Brain pericyte (primary cell): Measurements from ENCODE around the gene KRTAP1-4.
"Not testable (repeated sequence)": the region's sequence is repeated elsewhere in the genome, so short reads cannot be mapped to it uniquely, and the experiment has no call there.

Experiments
- DNase-seq: peaks from one replicate; pipeline ENCODE4 v3.0.0-alpha.2; 2012; ENCODE audit warnings: low read depth, low spot score

KRTAP1-4 gene, protein sequence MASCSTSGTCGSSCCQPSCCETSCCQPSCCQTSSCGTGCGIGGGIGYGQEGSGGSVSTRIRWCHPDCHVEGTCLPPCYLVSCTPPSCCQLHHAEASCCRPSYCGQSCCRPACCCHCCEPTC

DNA sequence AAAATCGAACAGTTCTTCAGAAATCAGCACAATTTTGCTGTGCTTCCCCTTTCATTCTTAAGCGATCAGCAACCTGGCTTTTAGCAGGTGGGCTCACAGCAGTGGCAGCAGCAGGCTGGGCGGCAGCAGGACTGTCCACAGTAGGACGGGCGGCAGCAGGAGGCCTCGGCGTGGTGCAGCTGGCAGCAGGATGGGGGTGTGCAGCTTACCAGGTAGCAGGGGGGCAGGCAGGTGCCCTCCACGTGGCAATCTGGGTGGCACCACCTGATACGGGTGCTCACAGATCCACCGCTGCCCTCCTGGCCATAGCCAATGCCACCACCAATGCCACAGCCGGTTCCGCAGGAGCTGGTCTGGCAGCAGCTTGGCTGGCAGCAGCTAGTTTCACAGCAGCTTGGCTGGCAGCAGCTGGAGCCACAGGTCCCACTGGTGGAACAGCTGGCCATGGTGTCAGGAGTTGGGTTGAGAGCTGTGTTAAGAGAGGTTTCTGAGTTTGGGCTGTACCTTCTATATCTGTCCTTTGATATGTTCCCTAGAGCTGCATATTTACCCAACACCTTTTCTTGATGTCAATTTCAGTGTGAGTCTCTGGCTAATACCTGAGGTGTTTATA is at the start of gene KRTAP1-4:
KRTAP1-4 (minus strand) TSS at position 563 of the 613 bp plus-strand sequence; CDS start at position 446, 117 bp downstream.
- DNase-seq = no peak

DNA sequence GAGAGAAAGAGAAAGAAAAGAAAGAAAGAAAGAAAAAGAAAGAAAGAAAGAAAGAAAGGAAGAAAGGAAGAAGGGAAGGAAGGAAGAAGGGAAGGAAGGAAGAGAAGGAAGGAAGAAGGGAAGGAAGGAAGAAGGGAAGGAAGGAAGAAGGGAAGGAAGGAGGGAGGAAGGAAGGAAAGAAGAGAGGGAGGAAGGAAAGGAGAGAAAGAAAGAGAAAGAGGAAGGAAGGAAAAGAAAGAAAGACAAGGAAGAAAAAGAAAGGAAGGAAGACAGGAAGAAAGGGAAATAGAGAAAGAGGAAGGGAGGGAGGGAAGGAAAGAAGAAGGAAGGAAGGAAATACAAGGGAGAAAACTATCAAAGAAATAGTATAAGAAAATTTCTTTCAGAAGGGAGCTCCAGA is 46.8 kb upstream of the KRTAP1-4 start:
- DNase-seq = no peak

DNA sequence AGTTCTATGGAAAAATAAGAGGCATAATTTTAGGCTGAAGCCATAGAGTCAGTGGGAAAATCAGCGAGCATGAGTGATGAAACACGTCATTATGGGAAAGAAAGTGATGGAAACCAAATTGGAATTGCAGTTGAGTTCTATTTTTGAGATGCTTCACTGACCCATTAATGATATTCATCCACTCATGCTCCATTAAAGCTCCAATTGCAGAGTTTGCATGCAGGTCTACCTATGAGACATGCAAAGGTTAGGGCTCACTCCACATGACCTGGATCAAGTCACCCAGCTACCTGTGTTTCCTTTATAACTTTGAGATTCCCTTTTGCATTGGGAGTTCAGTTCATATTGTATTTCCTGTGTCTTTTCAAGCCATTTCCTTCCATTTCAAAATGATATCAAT is 43.7 kb upstream of the KRTAP1-4 start:
- DNase-seq = no peak

DNA sequence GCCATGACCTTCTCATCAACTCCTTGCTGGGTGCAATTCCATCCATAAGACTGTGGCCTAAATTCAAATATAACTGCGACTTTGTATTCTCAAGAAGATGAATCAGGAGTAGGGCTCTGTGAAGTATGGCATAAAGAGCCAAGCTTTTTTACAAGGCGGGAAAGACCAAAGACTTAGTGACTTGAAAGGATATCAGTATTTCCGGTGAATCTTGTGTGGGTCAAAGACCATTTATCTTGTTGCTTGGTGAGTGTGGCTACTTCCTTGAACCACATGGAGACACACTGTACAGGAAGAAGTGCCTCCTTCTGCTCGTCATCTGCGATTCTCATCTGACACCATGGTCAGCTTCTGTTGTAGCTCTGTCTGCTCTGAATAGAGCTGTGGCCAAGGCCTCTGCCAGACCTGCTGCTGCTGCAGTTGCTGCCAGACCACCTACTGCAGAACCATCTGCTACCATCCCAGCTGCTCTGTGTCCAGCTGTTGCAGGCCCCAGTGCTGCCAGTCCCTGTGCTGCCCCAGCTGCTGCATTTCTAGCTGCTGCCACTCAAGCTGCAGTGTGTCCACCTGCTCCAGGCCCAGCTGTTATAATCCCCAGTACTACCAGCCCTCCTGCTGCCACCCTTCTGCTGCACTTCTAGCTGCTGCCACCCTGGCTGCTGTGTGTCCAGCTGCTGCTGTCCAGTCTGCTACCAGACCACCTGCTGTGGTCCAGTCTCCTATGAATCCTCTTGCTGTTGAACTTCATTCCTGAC is 41.8 kb upstream of the KRTAP1-4 start:
- no peak for DNase-seq

DNA sequence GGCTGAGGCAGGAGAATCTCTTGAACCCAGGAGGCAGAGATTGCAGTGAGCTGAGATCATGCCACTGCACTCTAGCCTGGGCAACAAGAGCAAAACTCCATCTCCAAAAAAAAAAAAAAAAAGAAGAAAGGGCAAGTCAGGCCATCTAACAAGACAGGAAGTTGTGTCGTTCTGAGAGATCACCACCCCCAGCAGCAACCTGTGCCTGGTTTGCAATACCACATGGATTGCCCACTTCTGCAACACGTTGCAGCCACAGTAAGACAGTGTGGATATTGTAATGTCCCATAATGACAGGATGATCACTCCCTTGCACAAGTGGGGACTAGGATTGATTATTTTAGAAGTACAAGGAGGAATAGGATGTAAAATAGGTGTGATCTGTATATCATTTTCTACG is 39.0 kb upstream of the KRTAP1-4 start:
- DNase-seq = no peak

DNA sequence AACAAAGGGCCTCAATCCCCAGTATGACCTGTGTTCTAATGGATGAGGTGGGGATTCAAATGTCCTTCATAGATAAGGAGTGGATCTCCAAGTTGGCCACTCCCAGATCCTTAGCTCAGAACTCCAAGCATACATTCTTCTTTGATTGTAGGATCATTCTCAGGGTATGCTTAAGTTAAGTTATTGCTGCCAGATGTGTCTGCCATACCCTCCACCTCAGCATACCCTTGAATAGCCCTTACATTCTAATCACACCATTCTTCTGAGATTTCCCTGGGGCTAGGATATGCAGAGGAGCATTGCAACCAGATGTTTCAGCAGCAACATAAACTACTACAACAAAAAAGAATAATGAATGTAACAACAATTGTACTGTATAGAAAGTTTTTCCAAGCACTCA is 37.3 kb upstream of the KRTAP1-4 start:
- no peak for DNase-seq

DNA sequence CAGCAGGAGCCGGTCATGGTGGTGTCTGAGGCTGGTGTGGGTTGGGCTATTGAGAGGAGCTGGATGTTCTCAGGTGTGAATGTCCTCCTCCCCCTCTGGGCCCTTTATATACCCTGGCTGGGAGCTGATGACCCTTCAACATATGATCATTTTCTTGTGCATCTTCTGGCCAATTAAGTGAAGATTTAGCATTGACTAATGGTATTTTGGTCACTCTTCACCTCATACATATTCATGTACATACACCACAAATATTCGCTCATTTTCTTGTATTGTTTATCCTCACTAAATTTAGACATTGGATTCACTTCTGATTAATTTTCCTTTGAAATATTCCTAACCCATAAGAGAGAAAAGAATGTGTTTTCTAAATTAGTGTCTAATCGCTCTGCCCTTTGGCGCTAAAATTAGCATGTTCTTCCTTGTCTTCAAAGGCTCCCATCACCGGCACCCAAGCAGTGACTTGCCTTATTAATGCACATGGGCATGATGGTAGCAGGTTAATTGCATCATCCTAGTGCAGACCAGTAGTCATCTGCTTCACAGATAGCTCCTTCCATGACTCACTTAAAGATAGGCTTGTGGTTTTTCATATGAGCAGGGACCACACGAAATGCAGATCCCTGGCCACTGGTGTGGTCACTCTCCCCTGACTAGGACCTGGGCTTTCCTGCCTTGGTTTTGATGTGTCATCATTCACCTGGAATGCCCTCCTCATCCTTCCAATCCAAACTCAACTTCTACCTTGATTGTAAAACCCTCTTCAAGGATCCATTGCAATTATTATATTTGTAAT is 36.0 kb upstream of the KRTAP1-4 start, which contains the start of gene KRTAP2-4:
KRTAP2-4 (minus strand) TSS at position 51 of the 796 bp plus-strand sequence; CDS start at position 17, 34 bp downstream.
- no peak for DNase-seq

DNA sequence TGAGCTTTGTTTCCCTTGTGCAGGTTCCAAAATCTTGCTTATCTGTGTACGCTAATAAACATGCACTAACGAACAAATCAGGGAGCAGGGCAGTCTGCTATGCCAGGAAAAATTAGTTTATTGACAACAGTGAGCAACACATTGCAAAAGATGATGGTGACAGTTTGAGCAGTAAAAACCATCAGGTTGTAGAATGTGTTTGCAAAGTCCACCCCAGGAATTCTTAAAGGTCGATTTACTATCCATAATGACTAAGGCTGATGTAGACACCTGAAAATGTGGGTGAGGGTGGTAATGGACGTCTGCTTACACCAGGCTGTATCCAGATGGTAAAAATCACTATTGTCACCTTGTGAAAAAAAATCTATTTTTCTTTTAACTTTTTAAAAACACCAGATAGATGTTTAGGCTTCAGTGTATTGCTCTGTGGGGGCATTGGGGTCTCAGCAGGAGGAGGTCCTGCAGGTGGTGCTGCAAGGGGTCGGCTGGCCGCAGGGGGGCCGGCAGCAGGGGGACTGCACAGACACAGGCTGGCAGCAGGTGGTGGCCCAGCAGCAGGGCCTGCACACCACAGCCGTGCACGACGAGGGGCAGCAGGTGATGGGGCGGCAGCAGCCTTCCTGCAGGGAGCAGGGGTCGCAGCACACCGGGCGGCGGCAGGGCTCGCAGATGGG is 35.2 kb upstream of the KRTAP1-4 start:
- DNase-seq = not testable (repeated sequence)

DNA sequence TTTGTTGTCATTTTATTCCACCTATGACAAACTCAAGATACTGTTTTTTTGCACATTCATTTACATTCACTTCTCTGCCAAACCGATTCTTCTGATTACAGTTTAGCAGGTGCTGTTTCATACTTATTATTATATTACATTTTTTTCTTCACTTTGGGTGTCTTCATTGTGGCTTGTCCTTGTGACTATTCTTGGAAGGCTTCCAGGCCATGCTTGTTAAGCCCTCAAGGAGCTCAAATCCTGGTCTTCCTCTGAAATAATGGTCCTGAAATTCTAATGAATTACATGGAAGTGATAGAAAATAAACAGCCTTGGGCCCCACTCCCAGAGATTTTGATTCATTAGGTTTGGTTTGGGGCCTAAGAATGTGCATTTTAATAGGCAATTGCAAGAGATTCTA is 34.3 kb upstream of the KRTAP1-4 start:
- DNase-seq = no peak

DNA sequence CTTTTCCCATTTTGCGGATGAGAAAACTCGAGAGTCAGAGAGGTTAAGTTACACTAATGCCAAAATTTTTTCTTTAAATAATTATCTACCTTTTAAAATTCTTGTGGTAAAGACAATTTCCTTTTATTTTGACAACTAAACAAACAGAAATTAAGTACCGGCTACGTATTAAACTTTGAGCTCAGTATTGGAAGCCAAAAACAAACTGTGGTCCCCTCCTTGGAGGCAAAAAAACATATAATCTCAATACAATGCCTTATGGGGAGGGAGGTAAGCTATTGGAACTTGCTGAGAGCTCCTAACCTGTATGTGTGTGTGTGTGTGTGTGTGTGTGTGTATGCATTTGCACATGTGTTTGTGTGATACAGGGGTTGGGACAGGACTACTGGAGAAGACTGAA is 33.5 kb upstream of the KRTAP1-4 start:
- no peak for DNase-seq

DNA sequence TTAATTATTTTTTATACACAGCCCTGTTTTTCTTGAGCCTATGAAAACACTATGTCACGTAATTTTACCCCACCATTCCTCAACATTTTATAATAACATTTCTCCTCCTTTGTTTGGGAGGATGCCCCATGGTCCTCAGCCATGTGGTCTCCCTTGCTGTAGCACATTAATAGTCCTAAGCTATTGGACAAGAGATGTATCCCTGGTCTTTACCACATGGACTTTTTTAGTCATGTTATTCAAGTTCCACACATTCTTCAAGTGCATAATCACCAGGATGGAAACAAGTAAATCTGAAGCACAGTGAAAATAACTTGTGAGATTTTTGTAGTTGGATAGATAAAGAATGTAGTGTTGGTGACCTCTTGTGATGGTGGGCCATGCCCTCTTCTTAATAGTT is 32.0 kb upstream of the KRTAP1-4 start:
- no peak for DNase-seq

DNA sequence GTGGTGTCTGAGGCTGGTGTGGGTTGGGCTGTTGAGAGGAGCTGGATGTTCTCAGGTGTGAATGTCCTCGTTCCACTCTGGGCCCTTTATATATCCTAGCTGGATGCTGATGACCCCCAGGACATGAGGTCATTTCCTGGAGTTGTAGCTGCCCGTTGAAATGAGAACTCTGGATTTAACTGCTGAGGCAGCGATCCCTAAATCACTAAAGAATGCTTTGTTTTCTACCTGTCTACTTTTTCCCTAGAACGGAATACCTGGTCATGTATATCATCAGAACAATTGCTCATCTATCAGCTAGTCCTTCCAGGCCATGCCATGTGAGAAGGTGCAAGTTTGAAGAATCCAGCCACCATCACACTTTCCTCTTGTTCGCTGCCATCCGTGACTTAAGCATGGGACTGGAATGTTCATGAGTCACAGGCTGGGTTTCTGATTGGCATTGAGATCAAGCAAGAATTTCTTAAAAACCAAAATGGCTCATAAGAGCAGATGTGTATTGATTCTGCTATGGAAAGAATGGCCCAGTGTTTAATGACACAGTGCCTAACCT is 30.1 kb upstream of the KRTAP1-4 start, which contains the start of gene KRTAP2-3:
KRTAP2-3 (minus strand) TSS at position 63 of the 553 bp plus-strand sequence. CDS start 64 bp downstream, outside the sequence.
- DNase-seq = no peak

DNA sequence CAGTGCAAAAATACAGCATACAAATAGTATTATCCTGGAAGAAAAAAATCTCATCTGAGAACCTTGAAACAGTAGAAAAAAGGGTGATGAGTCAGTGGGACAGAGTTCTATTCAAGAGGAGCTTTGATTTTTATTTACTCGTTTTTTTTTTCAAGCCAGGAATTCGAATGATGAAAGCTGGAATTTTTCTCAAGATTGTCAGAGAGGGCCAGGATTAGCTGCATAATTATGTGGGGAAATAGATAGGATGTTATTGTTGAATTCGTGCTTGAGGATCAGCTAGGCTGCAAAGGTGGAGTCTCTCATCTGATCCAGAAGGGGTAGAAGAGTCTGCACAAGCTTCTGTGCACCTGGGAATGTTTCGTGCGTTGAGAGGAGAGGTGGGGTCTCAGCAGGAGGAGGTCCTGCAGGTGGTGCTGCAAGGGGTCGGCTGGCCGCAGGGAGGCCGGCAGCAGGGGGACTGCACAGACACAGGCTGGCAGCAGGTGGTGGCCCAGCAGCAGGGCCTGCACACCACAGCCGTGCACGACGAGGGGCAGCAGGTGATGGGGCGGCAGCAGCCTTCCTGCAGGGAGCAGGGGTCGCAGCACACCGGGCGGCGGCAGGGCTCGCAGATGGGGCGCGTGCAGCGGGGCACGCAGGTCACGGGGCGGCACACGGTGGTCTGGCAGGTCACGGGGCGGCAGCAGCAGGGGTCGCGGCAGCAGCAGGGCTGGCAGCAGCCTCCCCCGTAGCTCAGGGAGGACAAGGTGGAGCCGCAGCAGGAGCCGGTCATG is 29.5 kb upstream of the KRTAP1-4 start:
- DNase-seq = not testable (repeated sequence)

DNA sequence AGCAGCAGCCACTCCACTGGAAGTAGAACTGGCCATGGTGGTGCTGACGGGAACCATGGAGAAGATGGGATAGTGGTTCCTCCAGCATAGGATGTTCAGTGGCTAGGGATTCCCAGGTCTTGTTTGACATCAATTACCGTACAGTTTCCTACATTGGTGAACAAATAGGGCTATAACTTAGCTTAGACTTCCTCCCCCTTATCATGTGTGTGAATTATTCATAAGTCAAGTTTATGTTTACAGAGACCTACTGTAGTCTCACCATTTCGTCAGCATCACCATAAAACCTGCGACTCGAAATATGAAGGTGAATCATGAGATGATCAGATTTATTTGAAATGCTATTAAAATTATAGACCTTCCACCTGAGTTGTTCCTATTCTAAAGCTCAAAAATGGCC is 28.7 kb upstream of the KRTAP1-4 start:
- DNase-seq = no peak

DNA sequence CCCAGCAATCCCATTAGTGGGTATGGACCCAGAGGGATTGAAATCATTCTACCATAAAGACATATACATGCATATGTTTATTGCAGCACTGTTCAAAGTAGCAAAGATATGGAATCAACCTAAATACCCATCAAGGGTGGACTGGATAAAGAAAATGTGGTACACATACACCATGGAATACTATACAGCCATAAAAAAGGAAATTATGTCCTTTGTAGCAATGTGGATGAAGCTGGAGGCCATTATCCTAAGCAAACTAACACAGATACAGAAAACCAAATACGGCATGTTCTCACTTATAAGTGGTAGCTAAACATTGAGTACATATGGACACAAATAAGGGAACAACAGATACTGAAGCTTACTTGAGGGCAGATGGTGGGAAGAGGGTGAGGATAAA is 27.6 kb upstream of the KRTAP1-4 start:
- DNase-seq = no peak

DNA sequence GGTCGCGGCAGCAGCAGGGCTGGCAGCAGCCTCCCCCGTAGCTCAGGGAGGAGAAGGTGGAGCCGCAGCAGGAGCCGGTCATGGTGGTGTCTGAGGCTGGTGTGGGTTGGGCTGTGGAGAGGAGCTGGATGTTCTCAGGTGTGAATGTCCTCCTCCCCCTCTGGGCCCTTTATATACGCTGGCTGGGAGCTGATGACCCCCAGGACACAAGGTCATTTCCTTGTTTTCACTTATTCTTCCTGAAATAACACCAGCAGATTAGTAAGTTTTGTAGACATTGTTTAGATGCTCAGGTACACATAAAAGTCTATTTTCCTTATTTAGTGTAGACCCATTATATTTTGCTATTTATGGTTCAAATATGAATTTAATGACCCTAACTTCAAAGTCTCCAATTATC is 25.1 kb upstream of the KRTAP1-4 start, which contains the start of gene KRTAP2-2:
KRTAP2-2 (minus strand) TSS at position 101 of the 400 bp plus-strand sequence; CDS start at position 82, 19 bp downstream.
- DNase-seq = not testable (repeated sequence)

DNA sequence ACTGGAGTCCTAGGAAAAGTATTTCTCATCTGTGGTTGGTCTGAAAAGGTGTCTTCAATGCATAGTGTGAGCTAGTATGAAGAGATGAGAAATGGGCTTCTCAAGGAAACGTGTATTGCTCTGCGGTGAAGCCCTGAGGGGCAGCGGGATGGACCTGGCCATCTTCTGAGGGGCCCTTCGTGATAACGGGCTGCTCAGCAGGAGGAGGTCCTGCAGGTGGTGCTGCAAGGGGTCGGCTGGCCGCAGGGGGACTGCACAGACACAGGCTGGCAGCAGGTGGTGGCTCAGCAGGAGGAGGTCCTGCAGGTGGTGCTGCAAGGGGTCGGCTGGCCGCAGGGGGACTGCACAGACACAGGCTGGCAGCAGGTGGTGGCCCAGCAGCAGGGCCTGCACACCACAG is 24.6 kb upstream of the KRTAP1-4 start:
- DNase-seq = not testable (repeated sequence)

DNA sequence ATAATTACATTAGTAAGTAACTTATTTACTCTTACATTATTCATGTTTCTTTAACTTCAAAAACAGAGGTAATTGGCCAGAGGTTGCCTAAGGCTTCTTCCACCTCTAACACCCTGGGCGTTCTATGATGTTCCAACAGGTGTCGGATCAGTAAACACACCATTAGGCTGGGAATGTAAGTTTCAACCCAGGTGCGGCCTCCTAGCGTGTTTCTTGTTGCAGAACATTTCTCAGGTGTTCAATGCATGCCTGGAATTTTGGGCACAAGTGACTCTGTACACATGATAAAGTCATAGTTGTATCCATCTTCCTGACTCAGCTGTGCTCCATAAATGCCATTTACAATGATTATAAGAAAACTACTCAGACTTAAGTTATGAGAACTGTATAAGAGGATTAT is 24.0 kb upstream of the KRTAP1-4 start:
- DNase-seq = no peak

DNA sequence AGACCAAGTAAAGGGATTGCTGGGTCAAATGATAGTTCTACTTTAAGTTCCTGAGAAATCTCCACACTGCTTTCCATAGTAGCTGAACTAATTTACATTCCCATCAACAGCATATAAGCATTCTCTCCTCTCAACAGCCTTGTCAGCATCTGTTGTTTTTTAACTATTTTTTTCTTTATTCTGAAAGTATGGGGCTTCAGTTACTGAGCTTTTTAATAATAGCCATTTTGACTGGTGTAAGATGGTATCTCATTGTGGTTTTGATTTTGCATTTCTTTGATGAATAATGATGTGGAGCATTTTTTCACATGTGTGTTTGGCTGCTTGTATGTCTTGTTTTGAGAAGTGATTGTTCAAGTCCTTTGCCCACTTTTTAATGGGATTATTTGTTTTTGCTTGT is 22.6 kb upstream of the KRTAP1-4 start:
- DNase-seq = no peak

DNA sequence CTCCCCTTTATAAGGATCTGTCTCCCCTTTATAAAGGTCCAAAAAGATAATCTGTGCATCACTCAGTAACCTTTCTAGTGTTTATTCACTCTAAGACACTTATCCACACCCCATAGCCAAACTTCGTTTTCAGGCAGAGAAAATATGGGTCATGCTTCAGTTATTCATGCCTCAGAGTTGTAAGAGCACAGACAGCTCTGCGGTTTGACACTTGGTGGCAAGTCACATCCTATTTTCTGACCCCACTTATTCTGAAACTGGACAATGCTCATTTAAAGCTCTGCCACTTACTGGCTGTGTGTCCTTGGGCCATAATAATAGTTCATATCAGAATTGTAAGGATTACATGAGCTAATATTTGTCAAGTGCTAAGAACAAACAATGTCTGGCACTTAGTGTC is 19.1 kb upstream of the KRTAP1-4 start:
- DNase-seq = no peak
